Adrenal gland (tissue), 12 donors: ENCODE measurements around the gene C1orf232. TPM values are rescaled to one million over a fixed set of nuclear protein-coding genes. Genes with fewer than 3 reads are reported as not detected.

ENCODE experiments used
- DNase-seq, 7 donors: peaks; one replicate each; pipeline ENCODE4 v3.0.0-alpha.2; 2019 to 2020
- H3K27ac ChIP-seq, 5 donors: fragments of 200-600 bp; sonication (generic) in 4 of 5; 1 replicate in 3 of 5; 2 replicates in 2 of 5; pipeline versions ENCODE4 v1.5.1 to v1.8.0; 2016 to 2020; ENCODE audit warnings: mild to moderate bottlenecking in 1 of 5
- H3K27me3 ChIP-seq: fragments of 200-600 bp; 2 replicates; pipeline ENCODE4 v1.8.0; 2021
- H3K36me3 ChIP-seq, 2 donors: fragments of 200-600 bp; replicated peaks in 1 of 2; 1 replicate in 1 of 2; 2 replicates in 1 of 2; pipeline versions ENCODE4 v1.5.1 to v1.8.0; 2018 to 2022
- H3K4me1 ChIP-seq, 2 donors: fragments of 200-600 bp; replicated peaks in 1 of 2; 1 replicate in 1 of 2; 2 replicates in 1 of 2; pipeline versions ENCODE4 v1.5.1 to v1.8.0; 2018 to 2021
- H3K4me3 ChIP-seq, 4 donors: fragments of 200-600 bp; sonication (generic) in 3 of 4; one replicate each; pipeline ENCODE4 v1.5.1; 2016 to 2018
- H3K9me3 ChIP-seq, 3 donors: fragments of 200-600 bp; sonication (generic) in 1 of 3; replicated peaks in 1 of 3; 1 replicate in 2 of 3; 2 replicates in 1 of 3; pipeline versions ENCODE4 v1.5.1 to v1.8.0; 2016 to 2021
- POLR2A ChIP-seq, 2 donors: fragments of 450-650 bp; IDR thresholded peaks; one replicate each; pipeline ENCODE4 v1.6.1; 2017; ENCODE audit warnings: antibody characterized with exemption in 2 of 2, mild to moderate bottlenecking in 2 of 2, moderate library complexity in 1 of 2
- WGBS, 4 donors: extraction: QIAGEN DNeasy Blood & Tissue Kit in 2 of 4; methylation state at CpG; one replicate each; pipeline versions ENCODE4 v1.1.5 to v1.1.7; 2013 to 2017; 5-methylcytosine and 5-hydroxymethylcytosine counted together
- intact Hi-C, 2 donors: fragments of 100-400 bp; cut with DNase I; formaldehyde crosslinking; loops; one replicate each; pipeline versions ENCODE4 v1.14.1 to v1.15.0; 2022 to 2023
- polyA plus RNA-seq, 3 donors: library from polyadenylated mRNA; stranded (reverse); fragments of 200-250 nt in 2 of 3; fragments of 350-450 nt in 1 of 3; fragmentation: Illumina TruSeq in 1 of 3; extraction: RNeasy Lipid Tissue Mini Kit (QIAGEN cat#74804) in 1 of 3; gene quantifications; one replicate each; pipeline ENCODE4 v1.2.3, GENCODE V29; 2013 to 2014
- total RNA-seq, 9 donors: library from RNA; depleted of rRNA in 4 of 9; stranded (reverse); fragments of >200 nt in 4 of 9; fragments of 120-200 nt in 1 of 9; fragmentation: NEBNext Ultra II Directional in 1 of 9; extraction: Animal tissue kit (Norgen Biotek cat#: 25700) in 1 of 9; gene quantifications; one replicate each; pipeline versions ENCODE4 v1.1.0 to v1.2.4, GENCODE V29; 2013 to 2023
- TF ChIP-seq, protein P1 (sequence below), 6 experiments: fragments of 450-650 bp in 4 of 6; fragments of 200-600 bp in 2 of 6; sonication (generic) in 1 of 6; IDR thresholded peaks; 1 replicate in 5 of 6; 2 replicates in 1 of 6; pipeline versions ENCODE4 v1.5.1 to v1.8.0; 2016 to 2021; ENCODE audit warnings: antibody characterized with exemption in 6 of 6, mild to moderate bottlenecking in 2 of 6, moderate library complexity in 1 of 6
- donor health status: healthy with polysubstance abuse.
- donor health status: Bipolar disorder and iron deficiency.
- donor health status: DM: yes; HTN: yes; CAD: no.
- donor health status: DM: no; HTN: no; CAD: no.
- donor health status: DM: no; HTN: no; CAD: no.
- donor health status: DM: yes; HTN: yes; CAD: no.

The C1orf232 gene
- total and polyA plus RNA-seq, 12 donors: not detected

DNA sequence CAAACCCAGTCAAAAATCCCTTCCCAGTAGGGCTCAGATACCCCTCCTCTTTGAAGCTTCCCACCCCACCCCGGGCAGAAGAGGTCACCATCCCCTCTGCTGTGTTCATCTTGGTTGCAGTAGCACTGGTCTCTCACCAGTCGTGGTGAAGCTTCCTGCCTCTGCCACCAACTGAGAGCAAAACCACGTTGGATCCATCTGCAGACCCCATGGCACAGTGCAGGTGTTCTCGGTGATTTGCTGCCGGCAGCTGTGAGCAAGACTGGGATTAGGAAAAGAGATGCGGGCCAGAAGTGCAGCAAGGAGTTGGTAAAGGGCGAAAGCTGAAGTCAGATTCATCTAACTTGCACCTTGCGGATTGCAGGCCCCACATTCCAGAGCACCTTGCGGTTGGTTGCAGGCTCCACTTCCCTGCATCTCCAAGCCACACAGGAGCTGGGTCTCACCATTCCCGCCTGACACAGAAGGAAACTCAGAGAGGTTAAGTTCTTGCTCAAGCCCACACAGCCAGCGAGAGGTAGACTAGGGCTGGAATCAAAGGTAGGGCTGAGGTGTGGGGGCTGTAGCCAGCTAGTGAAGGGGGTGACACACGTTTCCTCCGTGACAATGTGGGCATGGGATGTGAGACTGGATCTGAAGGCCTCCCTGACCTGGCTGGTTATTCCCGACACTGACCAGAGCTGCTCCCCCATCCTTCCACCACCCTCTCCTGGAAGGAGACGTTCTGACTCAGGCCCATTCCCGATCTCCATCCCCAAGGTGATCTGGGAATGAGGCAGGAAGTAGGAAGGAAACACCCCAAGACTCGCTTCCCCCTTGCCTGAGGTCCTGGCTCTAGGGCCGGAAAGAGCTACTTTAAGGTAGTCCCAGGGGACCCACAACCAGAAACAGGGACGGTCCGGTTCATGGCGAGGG is 13.1 kb downstream of the C1orf232 start:
- no peaks in the 10 kb centered on the region for H3K9me3 ChIP-seq
- H3K4me1 ChIP-seq: no peaks in the 10 kb centered on the region
- peak overlapping the region in 1 of 5 donors; percentile 74 for H3K27ac ChIP-seq
- no peak for TF ChIP-seq POLR2A (IDR thresholded peaks at IDR 0.05)
- TF ChIP-seq, protein P1, sequence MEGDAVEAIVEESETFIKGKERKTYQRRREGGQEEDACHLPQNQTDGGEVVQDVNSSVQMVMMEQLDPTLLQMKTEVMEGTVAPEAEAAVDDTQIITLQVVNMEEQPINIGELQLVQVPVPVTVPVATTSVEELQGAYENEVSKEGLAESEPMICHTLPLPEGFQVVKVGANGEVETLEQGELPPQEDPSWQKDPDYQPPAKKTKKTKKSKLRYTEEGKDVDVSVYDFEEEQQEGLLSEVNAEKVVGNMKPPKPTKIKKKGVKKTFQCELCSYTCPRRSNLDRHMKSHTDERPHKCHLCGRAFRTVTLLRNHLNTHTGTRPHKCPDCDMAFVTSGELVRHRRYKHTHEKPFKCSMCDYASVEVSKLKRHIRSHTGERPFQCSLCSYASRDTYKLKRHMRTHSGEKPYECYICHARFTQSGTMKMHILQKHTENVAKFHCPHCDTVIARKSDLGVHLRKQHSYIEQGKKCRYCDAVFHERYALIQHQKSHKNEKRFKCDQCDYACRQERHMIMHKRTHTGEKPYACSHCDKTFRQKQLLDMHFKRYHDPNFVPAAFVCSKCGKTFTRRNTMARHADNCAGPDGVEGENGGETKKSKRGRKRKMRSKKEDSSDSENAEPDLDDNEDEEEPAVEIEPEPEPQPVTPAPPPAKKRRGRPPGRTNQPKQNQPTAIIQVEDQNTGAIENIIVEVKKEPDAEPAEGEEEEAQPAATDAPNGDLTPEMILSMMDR (IDR thresholded peaks at IDR 0.05): no peak
- 59 to 67% (median 61%) methylated on average over 17 to 21 of the region's 21 CpGs for WGBS, 4 donors
- no peak overlapping the region for H3K4me3 ChIP-seq
- no peak for DNase-seq
- no peaks in the 10 kb centered on the region for H3K36me3 ChIP-seq
- intact Hi-C loops: no loop called here
- H3K27me3 ChIP-seq: peaks cover 21% of the 10 kb centered on the region

DNA sequence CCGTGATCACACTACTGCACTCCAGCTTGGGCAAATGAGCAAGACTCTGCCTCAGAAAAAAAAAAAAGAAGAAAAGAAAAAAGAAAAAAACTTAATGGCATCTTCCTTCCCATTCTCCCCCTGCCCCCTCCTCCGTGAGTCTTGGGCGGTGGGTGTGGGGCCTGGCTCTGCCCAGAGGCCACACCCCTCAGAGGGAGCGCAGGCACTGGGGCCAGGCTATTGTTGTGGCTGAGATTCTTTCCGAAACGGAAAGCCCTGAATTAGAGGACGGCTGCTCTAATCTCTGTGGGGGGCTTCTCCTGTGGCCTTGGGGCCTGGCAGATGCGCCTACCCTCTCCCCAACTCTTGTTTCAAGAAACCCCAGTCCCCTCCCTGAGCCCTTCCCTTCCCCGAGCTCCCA is 14.0 kb downstream of the C1orf232 start:
- no peak for DNase-seq
- H3K36me3 ChIP-seq: no peaks in the 10 kb centered on the region
- no peaks in the 10 kb centered on the region for H3K4me1 ChIP-seq
- no peak overlapping the region for H3K4me3 ChIP-seq
- H3K27me3 ChIP-seq: peaks cover 21% of the 10 kb centered on the region
- intact Hi-C loops: loop anchor here in 1 of 2 donors (5.0 kb wide), 1 partner anchor 112 kb away; no protein-coding TSS in a partner anchor
- TF ChIP-seq, protein P1 (IDR thresholded peaks at IDR 0.05): no peak
- TF ChIP-seq POLR2A (IDR thresholded peaks at IDR 0.05): no peak
- WGBS, 4 donors: 56 to 71% (median 65%) methylated on average over 9 of the region's 9 CpGs
- H3K27ac ChIP-seq: no peak overlapping the region
- no peaks in the 10 kb centered on the region for H3K9me3 ChIP-seq

DNA sequence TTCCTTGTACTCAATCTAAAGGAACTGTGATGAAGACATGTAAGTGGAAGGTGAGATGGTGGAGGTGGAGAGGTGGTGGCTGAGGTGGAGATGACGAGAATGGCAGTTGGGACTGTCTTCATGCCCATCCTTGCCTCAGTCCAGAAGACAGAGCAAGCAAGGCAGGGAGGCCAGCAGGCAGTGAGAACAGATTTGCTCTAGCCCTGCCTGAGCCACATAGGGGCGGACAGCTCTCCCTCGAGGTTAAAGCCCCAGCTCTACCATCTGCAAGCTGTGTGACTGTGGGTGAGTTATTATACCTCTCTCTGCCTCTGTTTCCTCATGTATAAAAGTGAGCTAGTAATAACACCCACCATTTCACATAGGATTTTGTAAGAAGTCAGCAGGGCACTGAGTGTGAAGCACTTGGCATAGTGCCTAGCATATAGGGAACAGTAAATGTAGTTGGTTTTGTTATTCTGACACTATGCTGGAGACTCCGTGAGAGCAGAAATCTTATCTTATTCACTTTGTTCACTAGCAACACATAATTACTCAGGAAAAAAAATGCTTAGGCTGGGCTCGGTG is 14.7 kb downstream of the C1orf232 start:
- intact Hi-C loops: loop anchor here in 1 of 2 donors (5.0 kb wide), 1 partner anchor 112 kb away; no protein-coding TSS in a partner anchor
- Histone ChIP-seq H3K36me3 (no peaks in the 10 kb centered on the region), H3K27me3 (peaks cover 21% of the 10 kb centered on the region), H3K27ac (no peak overlapping the region), H3K9me3 (no peaks in the 10 kb centered on the region), H3K4me3 (no peak overlapping the region), H3K4me1 (no peaks in the 10 kb centered on the region)
- 64 to 69% (median 67%) methylated on average over 5 of the region's 5 CpGs for WGBS, 4 donors
- peak in 1 of 7 donors; percentile 28 for DNase-seq
- TF ChIP-seq, protein P1 (IDR thresholded peaks at IDR 0.05): no peak
- TF ChIP-seq POLR2A (IDR thresholded peaks at IDR 0.05): no peak

DNA sequence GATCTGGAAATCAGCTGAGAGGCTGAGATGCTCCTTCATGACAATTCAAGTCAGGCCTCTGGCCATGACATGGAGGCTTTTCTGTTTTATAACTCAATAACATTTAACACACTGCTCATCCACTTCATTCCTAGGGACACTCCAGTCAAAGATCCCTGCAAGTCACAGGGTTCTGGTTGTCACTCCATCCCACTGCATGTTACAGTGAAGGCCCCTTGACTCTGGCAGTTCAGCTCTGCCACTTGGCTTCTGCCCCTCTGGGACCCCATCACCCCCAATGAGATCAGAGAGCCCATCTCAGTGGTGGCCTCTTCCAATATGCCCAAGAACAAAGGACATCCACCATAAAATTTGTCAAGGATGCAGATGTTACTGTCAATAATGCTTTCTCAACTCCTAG is 19.9 kb downstream of the C1orf232 start:
- intact Hi-C loops: loop anchor here in 1 of 2 donors (5.0 kb wide), 1 partner anchor 47 kb away; no protein-coding TSS in a partner anchor
- TF ChIP-seq, protein P1 (IDR thresholded peaks at IDR 0.05): no peak
- Histone ChIP-seq H3K4me3 (no peak overlapping the region), H3K9me3 (no peaks in the 10 kb centered on the region), H3K36me3 (no peaks in the 10 kb centered on the region), H3K27me3 (no peaks in the 10 kb centered on the region), H3K4me1 (peaks cover 0 to 2% of the 10 kb centered on the region in 2 donors), H3K27ac (no peak overlapping the region)
- no peak for DNase-seq
